SU-DHL-6 (cell line): Measurements from ENCODE around the gene GARS1.
"Not testable (repeated sequence)": the region's sequence is repeated elsewhere in the genome, so short reads cannot be mapped to it uniquely, and the experiment has no call there.

Experiments used
- CTCF ChIP-seq: fragments of 200-600 bp; sonication (generic); IDR thresholded peaks from one replicate; pipeline ENCODE4 v1.5.1; 2017; ENCODE audit warnings: antibody characterized with exemption, mild to moderate bottlenecking, low read length, moderate library complexity; ENCODE audit not compliant: insufficient read depth, poor library complexity, severe bottlenecking
- EZH2phosphoT487 ChIP-seq: fragments of 200-600 bp; sonication (generic), shearing (Covaris generic); conservative IDR thresholded peaks from 2 replicates; pipeline ENCODE4 v1.6.1; 2018; ENCODE audit warnings: mild to moderate bottlenecking, antibody characterized with exemption, low read length, moderate library complexity, mixed read lengths

GRCh38 chr7:30570238-30570637 lies 24.4 kb upstream of the GARS1 start:
- not testable (repeated sequence) for TF ChIP-seq CTCF, EZH2phosphoT487
